SKM-1 treated with dmso at 0.1 percent for 144 hours (cell line): Measurements from ENCODE around the gene OSBPL9.

Source experiments
- DNase-seq: peaks from one replicate; lab custom pipeline; 2025; ENCODE audit not compliant: unreplicated experiment; lab: John Stamatoyannopoulos, UW

The OSBPL9 gene, protein sequence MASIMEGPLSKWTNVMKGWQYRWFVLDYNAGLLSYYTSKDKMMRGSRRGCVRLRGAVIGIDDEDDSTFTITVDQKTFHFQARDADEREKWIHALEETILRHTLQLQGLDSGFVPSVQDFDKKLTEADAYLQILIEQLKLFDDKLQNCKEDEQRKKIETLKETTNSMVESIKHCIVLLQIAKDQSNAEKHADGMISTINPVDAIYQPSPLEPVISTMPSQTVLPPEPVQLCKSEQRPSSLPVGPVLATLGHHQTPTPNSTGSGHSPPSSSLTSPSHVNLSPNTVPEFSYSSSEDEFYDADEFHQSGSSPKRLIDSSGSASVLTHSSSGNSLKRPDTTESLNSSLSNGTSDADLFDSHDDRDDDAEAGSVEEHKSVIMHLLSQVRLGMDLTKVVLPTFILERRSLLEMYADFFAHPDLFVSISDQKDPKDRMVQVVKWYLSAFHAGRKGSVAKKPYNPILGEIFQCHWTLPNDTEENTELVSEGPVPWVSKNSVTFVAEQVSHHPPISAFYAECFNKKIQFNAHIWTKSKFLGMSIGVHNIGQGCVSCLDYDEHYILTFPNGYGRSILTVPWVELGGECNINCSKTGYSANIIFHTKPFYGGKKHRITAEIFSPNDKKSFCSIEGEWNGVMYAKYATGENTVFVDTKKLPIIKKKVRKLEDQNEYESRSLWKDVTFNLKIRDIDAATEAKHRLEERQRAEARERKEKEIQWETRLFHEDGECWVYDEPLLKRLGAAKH

GRCh38 chr1:51616903-51617708, at the start of gene OSBPL9:
Gene OSBPL9 (plus strand): TSS chr1:51617092. CDS start chr1:51617111, 19 bp downstream.
- peak; percentile 84 for DNase-seq

- no peak for DNase-seq
Measured at GRCh38 chr1:51567653-51568052, 49.2 kb upstream of the OSBPL9 start.

DNA sequence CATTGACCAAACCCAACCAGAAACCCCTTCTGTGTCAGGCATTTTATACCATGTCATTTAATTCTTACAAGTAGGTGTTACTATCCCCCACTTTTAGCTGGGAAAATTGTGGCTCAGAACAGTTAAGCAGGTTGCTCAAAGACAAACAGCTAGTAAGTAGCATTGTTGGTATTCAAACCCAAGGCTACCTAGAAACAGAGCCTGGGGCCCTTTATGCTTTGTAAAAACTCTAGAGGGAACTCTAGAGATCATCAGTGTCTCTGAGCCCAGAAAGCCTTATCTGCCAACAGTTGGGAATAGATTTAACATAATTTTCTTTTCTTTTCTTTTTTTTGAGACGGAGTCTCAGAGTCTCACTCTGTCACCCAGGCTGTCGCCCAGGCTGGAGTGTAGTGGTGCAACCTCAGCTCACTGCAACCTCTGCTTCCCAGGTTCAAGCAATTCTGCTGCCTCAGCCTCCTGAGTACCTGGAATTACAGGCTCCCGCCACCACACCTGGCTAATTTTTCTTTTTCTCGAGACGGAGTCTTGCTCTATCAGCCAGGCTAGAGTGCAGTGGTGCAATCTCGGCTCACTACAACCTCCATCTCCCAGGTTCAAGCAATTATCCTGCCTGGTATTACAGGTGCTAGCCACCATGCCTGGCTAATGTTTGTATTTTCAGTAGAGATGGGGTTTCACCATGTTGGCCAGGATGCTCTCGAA, 48.5 kb upstream of the OSBPL9 start:
- no peak for DNase-seq

GRCh38 chr1:51569284-51570062, 47.4 kb upstream of the OSBPL9 start:
- DNase-seq: no peak

GRCh38 chr1:51570063-51570710, 46.7 kb upstream of the OSBPL9 start:
- no peak for DNase-seq

DNA sequence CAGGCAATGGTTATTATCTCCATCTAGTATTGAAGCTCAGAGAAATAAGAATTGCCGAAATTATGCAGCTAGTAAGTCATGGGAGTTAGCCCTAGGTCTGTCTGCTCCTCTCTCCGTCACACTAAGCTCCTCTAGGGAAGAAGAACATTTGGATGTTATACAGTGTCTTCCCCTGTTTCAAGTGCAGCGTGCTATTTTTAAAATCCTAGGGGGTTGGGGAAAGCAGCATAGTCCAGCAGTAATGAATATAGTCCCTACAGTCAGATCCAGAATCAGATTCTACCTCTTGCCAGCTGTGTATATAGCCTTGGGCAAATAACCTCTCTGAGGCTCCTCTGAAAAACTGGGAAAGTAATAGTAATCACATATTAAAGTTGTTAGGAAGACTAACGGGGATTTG, 44.5 kb upstream of the OSBPL9 start:
- no peak for DNase-seq

DNA sequence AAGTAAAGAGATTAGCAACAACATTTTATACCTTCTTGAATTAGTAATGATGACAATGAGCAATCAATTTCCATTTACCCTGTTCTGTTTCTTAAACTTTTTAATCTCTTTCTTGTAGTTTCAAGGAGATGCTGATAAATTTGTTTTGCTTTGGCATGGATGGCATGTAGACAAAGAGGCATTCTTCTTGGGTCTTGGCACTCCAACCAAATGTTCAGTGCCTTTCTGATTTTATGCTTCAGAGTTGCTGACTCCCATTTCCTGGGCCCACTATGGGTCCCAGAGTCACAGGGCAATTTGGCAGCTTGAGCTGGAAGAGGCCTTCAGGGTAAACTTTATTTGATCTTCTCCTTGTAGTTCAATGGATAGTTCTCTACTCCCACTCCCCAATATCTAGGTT, 42.1 kb upstream of the OSBPL9 start:
- no peak for DNase-seq

- no peak for DNase-seq
Measured at GRCh38 chr1:51575406-51576084, 41.3 kb upstream of the OSBPL9 start.

- no peak for DNase-seq
Measured at GRCh38 chr1:51576085-51576444, 40.8 kb upstream of the OSBPL9 start.

DNA sequence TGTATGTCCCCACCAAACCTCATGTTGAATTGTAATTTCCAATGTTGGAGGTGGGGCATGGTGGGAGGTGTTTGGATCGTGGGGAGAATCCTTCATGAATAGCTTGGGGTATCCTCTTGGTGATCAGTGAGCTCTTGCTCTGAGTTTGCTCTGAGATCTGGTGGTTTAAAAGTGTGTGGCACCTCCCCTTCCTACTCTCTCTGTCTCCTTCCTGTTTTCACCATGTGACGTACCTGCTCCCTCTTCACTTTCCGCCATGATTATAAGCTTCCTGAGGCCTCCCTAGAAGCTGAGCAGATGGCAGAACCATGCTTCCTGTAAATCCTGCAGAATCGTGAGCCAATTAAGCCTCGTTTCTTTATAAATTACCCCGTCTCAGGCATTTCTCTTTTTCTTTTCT, 40.0 kb upstream of the OSBPL9 start:
- DNase-seq: no peak

GRCh38 chr1:51578383-51579109, 38.3 kb upstream of the OSBPL9 start:
- peak; percentile 61 for DNase-seq

- no peak for DNase-seq
Measured at GRCh38 chr1:51581238-51581637, 35.7 kb upstream of the OSBPL9 start.

GRCh38 chr1:51583532-51583931, 33.4 kb upstream of the OSBPL9 start:
- DNase-seq: no peak

DNA sequence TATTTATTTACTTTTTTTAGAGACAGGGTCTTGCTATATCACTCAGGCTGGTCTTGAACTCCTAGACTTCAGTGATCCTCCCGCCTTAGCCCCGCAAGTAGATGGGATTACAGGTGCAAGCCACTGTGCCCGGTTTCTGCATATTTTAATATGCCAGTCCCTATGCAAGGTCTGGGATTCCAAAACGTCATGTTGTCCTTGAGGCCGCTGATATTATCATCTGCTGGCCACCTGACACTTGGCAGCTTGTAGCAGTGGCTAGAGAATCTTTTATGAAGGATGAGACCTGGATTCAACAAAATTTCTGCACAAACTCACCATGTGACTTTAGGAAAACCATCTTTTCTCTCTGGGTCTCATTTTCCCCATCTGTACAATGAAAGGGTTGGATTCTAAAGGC, 32.9 kb upstream of the OSBPL9 start:
- DNase-seq: no peak

GRCh38 chr1:51592711-51593110, 24.2 kb upstream of the OSBPL9 start:
- no peak for DNase-seq

- no peak for DNase-seq
Measured at GRCh38 chr1:51594716-51595115, 22.2 kb upstream of the OSBPL9 start.

- DNase-seq: no peak
Measured at GRCh38 chr1:51600529-51600928, 16.4 kb upstream of the OSBPL9 start.

GRCh38 chr1:51600965-51601364, 15.9 kb upstream of the OSBPL9 start:
- no peak for DNase-seq
